Large intestine (tissue), 3 donors: ENCODE measurements around the gene DDN. TPM values are rescaled to one million over a fixed set of nuclear protein-coding genes. Genes with fewer than 3 reads are reported as not detected.

ENCODE experiments used
- DNase-seq, 2 donors: peaks; one replicate each; pipeline versions ENCODE4 v3.0.0 to v3.0.0-alpha.2; 2013
- H3K27ac ChIP-seq: one replicate; pipeline ENCODE4 v1.5.1; 2013; ENCODE audit warnings: low read length
- H3K27me3 ChIP-seq: 2 replicates; pipeline ENCODE4 v1.6.1; 2013; ENCODE audit warnings: low read length; ENCODE audit not compliant: control insufficient read depth, insufficient read depth
- H3K36me3 ChIP-seq: 2 replicates; pipeline ENCODE4 v1.6.1; 2013; ENCODE audit warnings: low read length; ENCODE audit not compliant: control insufficient read depth, insufficient read depth
- H3K4me1 ChIP-seq: one replicate; pipeline ENCODE4 v1.6.1; 2013; ENCODE audit warnings: low read length; ENCODE audit not compliant: control insufficient read depth, insufficient read depth
- H3K4me3 ChIP-seq: one replicate; pipeline ENCODE4 v1.5.1; 2013; ENCODE audit warnings: low read length
- H3K9me3 ChIP-seq: one replicate; pipeline ENCODE4 v1.6.1; 2013; ENCODE audit warnings: mild to moderate bottlenecking, low read depth, low read length, moderate library complexity; ENCODE audit not compliant: control insufficient read depth
- WGBS: methylation state at CpG from one replicate; pipeline ENCODE4 v1.1.5; 2013; ENCODE audit warnings: low lambda C conversion rate; ENCODE audit not compliant: insufficient coverage; 5-methylcytosine and 5-hydroxymethylcytosine counted together
- polyA plus RNA-seq: library from polyadenylated mRNA; unstranded; fragments of 120-200 nt; gene quantifications from one replicate; pipeline ENCODE4 v1.2.1, GENCODE V29; 2013

The DDN gene
- polyA plus RNA-seq, 1 donor = 0.43 TPM

DNA sequence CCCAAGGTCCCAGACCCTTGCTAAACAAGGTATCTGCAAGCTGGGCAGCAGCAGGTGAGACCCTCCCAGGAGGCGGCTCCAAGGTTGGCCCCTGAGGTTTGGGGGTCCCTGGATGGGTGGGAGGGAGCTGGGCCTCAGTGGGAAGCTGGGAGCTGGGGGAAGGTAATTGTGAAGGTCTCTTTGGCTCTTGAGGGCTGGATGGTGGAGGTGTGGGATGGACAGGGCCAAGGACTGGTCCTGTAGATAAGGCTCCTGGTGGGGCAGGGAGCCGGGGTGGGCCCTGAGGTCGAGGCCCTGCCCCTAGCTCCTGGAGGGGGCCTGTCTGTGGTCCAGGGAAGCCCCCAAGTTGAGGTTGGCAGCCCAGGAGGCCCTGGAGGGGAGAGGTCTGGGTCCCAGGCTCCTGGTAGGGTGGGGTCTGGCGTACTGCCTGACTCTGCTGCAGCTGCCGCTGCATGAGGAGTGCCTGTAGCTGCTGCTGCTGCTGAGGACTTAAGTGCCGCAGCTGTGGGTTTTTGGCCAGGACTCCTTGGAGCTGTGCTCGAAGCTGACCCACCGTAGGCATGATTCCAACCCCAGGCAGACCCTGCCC, 32.5 kb upstream of the DDN start:
- Histone ChIP-seq H3K27me3 (no peaks in the 10 kb centered on the region), H3K27ac (no peak overlapping the region), H3K36me3 (peaks cover 91% of the 10 kb centered on the region), H3K4me1 (no peaks in the 10 kb centered on the region), H3K9me3 (no peaks in the 10 kb centered on the region), H3K4me3 (no peak overlapping the region)
- WGBS = no CpG with 5 or more reads among the region's 8 CpGs
- no peak for DNase-seq

DNA sequence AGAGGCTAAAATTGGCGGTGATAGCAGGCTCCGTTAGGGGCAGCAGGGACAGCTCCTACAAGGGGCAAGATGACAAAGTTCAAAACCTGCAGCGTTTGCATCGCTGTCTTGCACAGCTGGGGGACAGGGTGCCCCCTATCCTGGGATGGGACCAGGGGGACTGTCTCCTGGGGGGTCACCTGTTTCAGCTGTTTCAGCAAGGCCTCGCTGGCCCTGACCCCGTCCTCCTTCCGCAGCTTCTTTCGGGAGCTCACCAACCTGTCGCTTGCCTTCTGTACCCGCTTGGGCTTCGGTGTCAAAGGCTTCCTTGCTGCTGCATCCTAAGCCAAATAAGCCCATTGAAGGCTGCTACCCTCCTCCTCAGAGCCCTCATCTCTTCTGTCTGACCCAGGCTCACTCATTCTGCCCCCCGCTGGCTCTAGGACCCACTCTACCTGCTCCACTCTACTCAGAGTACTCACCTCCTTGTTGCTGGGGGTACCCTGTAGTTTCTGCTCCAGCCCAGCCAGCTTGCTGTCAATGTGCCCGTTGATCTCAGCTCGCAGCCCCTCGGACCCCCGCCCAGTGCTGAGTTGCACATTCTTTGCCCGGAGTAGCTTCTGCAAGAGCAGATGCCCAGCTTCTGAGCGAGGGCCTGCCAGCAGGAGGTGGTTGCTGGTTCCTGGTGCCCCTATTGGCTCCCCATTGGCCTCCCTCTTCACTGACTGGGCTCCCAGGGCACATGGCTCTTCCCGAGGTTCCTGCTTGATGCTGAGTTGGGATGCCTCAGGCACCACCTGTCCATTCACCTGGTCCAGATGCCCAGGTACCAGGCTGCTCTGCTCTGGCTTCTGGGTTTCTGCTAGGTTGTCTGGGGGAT, 31.8 kb upstream of the DDN start:
- Histone ChIP-seq H3K27ac (no peak overlapping the region), H3K4me1 (no peaks in the 10 kb centered on the region), H3K36me3 (peaks cover 96% of the 10 kb centered on the region), H3K27me3 (no peaks in the 10 kb centered on the region), H3K9me3 (no peaks in the 10 kb centered on the region), H3K4me3 (no peak overlapping the region)
- DNase-seq = no peak
- WGBS = no CpG with 5 or more reads among the region's 19 CpGs

- Histone ChIP-seq H3K27me3 (no peaks in the 10 kb centered on the region), H3K27ac (no peak overlapping the region), H3K9me3 (no peaks in the 10 kb centered on the region), H3K36me3 (peaks cover 98% of the 10 kb centered on the region), H3K4me3 (no peak overlapping the region), H3K4me1 (no peaks in the 10 kb centered on the region)
- DNase-seq = no peak
- no CpG with 5 or more reads among the region's 8 CpGs for whole genome bisulfite sequencing
Measured at GRCh38 chr12:49030119-49030518, 30.9 kb upstream of the DDN start.

- H3K36me3 ChIP-seq = peaks cover 97% of the 10 kb centered on the region
Measured at GRCh38 chr12:49028666-49029275, 29.6 kb upstream of the DDN start.

DNA sequence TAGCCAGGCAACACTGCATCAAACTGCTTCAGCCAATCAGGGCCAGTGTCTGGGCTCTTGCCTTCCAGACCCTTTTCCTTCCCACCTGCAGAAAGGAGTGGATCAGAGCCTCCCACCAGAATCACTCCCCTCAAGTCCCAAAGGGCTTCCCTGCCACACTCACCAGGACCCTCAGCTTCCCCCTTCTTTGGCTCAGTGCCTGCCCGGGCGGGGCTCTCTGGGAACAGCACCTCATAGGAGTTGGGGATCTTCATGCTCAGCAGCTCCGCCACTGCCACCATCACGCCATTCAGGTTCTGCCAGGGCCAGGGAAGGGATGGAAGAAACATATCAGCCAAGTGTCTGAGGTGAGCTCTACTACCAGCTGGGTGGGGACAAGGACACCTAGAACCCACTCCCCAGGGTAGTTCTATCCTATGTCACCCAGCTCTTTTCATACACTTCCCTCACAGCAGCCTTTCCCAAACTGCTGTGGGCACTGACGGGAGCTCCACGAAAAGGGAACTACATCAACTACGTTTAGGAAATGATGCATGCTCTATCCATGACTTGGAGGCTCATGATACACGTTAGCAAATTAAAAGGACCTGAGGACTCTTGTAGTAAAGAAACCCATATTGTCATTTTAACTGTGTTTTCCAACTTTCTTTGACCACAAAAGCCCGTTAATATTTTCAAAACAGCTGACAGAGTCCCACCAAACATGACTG, 28.8 kb upstream of the DDN start:
- Histone ChIP-seq H3K4me1 (no peaks in the 10 kb centered on the region), H3K4me3 (no peak overlapping the region), H3K27ac (no peak overlapping the region), H3K9me3 (no peaks in the 10 kb centered on the region), H3K36me3 (peaks cover 96% of the 10 kb centered on the region), H3K27me3 (no peaks in the 10 kb centered on the region)
- DNase-seq = no peak
- 100% methylated on average over 1 of the region's 9 CpGs for WGBS

More at GRCh38 chr12:49028666-49029275, 29.6 kb upstream of the DDN start:
- Histone ChIP-seq H3K9me3 (no peaks in the 10 kb centered on the region), H3K27ac (no peak overlapping the region), H3K27me3 (no peaks in the 10 kb centered on the region), H3K4me3 (no peak overlapping the region), H3K4me1 (no peaks in the 10 kb centered on the region)
- DNase-seq = no peak
- no CpG with 5 or more reads among the region's 10 CpGs for WGBS

- Histone ChIP-seq H3K9me3 (no peaks in the 10 kb centered on the region), H3K27me3 (no peaks in the 10 kb centered on the region), H3K4me3 (no peak overlapping the region), H3K36me3 (peaks cover 96% of the 10 kb centered on the region), H3K4me1 (no peaks in the 10 kb centered on the region), H3K27ac (no peak overlapping the region)
- WGBS = no CpG with 5 or more reads among the region's 26 CpGs
- no peak for DNase-seq
Measured at GRCh38 chr12:49026678-49027480, 27.7 kb upstream of the DDN start.

- no peak overlapping the region for H3K4me3 ChIP-seq
- no peak for DNase-seq
- peaks cover 96% of the 10 kb centered on the region for H3K36me3 ChIP-seq
- H3K27me3 ChIP-seq = no peaks in the 10 kb centered on the region
- WGBS = no CpG with 5 or more reads among the region's 21 CpGs
- H3K4me1 ChIP-seq = no peaks in the 10 kb centered on the region
- H3K27ac ChIP-seq = no peak overlapping the region
- no peaks in the 10 kb centered on the region for H3K9me3 ChIP-seq
Measured at GRCh38 chr12:49026101-49026500, 26.9 kb upstream of the DDN start.

DNA sequence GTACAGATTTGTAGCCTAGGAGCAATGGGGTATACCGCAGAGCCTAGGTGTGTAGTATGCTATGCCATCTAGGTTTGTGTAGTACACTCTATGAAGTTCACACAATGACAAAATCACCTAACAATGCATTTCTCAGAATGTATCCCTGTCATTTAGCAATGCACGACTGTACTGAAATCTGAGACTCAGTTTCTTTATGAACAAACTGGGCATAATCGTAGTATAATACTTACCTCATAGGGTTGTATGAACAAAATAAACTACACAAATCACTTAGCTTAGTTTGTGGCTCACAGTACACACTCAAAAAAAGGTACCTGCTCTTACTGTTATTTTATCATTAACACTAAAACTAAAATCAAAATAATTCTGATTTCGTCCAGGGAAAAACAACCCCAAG, 26.3 kb upstream of the DDN start:
- no peak for DNase-seq
- Histone ChIP-seq H3K27ac (no peak overlapping the region), H3K27me3 (no peaks in the 10 kb centered on the region), H3K9me3 (no peaks in the 10 kb centered on the region), H3K4me3 (no peak overlapping the region), H3K36me3 (peaks cover 96% of the 10 kb centered on the region), H3K4me1 (no peaks in the 10 kb centered on the region)
- no CpG with 5 or more reads among the region's 4 CpGs for WGBS

GRCh38 chr12:49024543-49024942, 25.4 kb upstream of the DDN start:
- DNase-seq = no peak
- peaks cover 4% of the 10 kb centered on the region for H3K4me1 ChIP-seq
- peaks cover 88% of the 10 kb centered on the region for H3K36me3 ChIP-seq
- H3K4me3 ChIP-seq = no peak overlapping the region
- H3K9me3 ChIP-seq = no peaks in the 10 kb centered on the region
- no peaks in the 10 kb centered on the region for H3K27me3 ChIP-seq
- no peak overlapping the region for H3K27ac ChIP-seq
- WGBS = no CpG with 5 or more reads among the region's 12 CpGs
